ENCODE data around the gene DPPA2.

DPPA2 gene

DNA sequence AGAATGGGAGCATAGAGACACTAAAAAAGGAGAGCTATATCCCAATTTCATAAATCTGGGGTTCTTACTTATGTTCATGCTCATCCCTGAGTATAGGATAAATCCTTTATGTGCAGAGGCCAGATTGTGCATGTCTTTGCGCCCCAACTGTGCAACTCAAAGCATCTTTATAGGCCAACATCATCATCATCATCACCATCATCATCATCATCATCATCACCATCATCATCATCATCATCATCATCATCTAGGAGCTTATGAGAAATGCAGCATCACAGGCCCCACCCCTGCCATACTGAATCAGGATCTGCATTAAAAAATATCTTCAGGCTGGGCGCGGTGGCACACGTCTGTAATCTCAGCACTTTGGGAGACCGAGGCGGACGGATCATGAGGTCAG lies 45.5 kb downstream of the DPPA2 start:
- DNase-seq (ENCODE audit: insufficient read length, low spot score): no peak
- no peak for FAIRE-seq
- TF ChIP-seq POU2F2 (IDR thresholded peaks at IDR 0.05; ENCODE audit: low read depth, low read length) (no peak), POLR2A (IDR thresholded peaks at IDR 0.05; ENCODE audit: low read depth, low read length) (no peak), POLR2AphosphoS5 (IDR thresholded peaks at IDR 0.05; ENCODE audit: low read depth, low read length) (no peak), SPI1 (IDR thresholded peaks at IDR 0.05; ENCODE audit: low read depth, low read length) (no peak), PAX5 (IDR thresholded peaks at IDR 0.05; ENCODE audit: insufficient read depth, low read length, severe bottlenecking) (no peak), TAF1 (IDR thresholded peaks at IDR 0.05; ENCODE audit: low read depth, low read length) (no peak)

DNA sequence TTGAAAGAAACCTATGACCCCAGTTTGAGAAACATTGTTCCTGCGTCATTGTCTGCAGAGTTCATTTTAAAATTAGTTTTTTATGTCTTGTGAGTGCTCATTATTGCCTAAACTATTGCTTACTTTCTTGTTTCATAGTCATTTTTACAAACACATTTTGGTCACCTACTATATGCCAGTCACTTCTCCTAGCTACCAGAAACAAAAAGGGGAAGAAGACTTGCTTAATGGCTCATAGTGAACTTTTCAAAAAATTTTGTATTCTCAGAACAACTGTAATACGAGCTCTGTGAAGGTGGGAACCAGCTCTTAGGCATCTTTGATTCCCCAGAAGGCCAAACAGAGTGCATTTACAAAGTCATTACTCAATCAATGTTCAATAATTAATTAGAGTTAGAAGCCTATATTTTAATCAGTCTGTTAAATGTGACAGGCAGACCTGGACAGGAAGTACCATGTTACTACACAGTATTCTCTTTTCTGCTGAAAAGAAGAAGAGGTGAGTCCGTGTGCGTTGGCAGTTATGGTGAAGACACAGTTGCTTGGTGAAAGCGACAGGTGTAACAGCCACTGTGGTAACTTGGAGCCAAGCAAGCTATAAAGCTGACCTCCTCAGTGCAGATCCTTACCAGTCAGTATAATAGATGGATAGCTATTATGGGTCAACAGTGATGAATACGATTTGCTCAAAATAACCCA lies 46.6 kb downstream of the DPPA2 start:
- TF ChIP-seq POU2F2 (IDR thresholded peaks at IDR 0.05; ENCODE audit: low read depth, low read length) (no peak), POLR2A (IDR thresholded peaks at IDR 0.05; ENCODE audit: low read depth, low read length) (no peak), SPI1 (IDR thresholded peaks at IDR 0.05; ENCODE audit: low read depth, low read length) (no peak), PAX5 (IDR thresholded peaks at IDR 0.05; ENCODE audit: insufficient read depth, low read length, severe bottlenecking) (no peak), POLR2AphosphoS5 (IDR thresholded peaks at IDR 0.05; ENCODE audit: low read depth, low read length) (no peak), TAF1 (IDR thresholded peaks at IDR 0.05; ENCODE audit: low read depth, low read length) (no peak)
- DNase-seq (ENCODE audit: insufficient read length, low spot score): no peak
- no peak for FAIRE-seq

DNA sequence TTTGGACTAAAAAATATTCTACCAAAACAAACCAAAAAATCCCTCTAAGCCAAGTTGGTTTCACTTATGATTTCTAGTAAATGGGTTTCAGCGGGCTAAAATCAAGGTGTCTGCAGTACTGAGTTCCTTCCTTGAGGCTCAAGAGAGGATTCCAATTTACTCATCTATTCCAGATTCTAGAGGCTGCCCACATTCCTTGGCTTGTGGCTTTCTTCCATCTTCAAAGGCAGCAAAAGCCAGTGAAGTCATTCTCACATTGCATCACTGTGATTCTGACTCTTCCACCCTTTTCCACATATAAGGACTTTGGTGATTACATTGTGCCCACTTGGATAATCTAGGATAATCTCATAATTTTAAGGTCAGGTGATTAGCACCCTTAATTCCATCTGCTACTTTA lies 48.1 kb downstream of the DPPA2 start:
- no peak for FAIRE-seq
- no peak for DNase-seq (ENCODE audit: insufficient read length, low spot score)
- no peak for TF ChIP-seq PAX5 (IDR thresholded peaks at IDR 0.05; ENCODE audit: insufficient read depth, low read length, severe bottlenecking)
- TF ChIP-seq POLR2AphosphoS5 (IDR thresholded peaks at IDR 0.05; ENCODE audit: low read depth, low read length): no peak
- TF ChIP-seq POU2F2 (IDR thresholded peaks at IDR 0.05; ENCODE audit: low read depth, low read length): no peak
- no peak for TF ChIP-seq TAF1 (IDR thresholded peaks at IDR 0.05; ENCODE audit: low read depth, low read length)
- no peak for TF ChIP-seq POLR2A (IDR thresholded peaks at IDR 0.05; ENCODE audit: low read depth, low read length)
- TF ChIP-seq SPI1 (IDR thresholded peaks at IDR 0.05; ENCODE audit: low read depth, low read length): no peak

DNA sequence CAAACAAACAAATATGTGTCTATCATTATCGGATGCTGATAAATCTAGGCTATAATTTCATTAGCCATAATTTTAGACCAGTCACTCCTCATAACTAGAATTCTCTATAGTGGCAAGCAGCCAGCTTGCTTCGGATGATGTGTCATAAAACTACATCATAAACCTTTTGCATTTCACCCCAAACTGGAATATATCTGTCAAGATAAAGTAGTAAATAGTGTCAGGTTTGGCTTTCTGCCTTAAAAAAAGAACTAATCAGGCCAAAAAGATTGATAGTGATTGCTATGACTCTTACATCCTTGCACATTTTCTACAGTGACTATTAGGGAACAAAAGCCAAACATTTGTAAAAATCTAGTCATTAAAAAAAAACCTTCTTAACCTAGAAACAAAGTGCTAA lies 51.0 kb downstream of the DPPA2 start:
- DNase-seq (ENCODE audit: insufficient read length, low spot score): no peak
- TF ChIP-seq POU2F2 (IDR thresholded peaks at IDR 0.05; ENCODE audit: low read depth, low read length) (no peak), POLR2AphosphoS5 (IDR thresholded peaks at IDR 0.05; ENCODE audit: low read depth, low read length) (no peak), TAF1 (IDR thresholded peaks at IDR 0.05; ENCODE audit: low read depth, low read length) (no peak), SPI1 (IDR thresholded peaks at IDR 0.05; ENCODE audit: low read depth, low read length) (no peak), POLR2A (IDR thresholded peaks at IDR 0.05; ENCODE audit: low read depth, low read length) (no peak), PAX5 (IDR thresholded peaks at IDR 0.05; ENCODE audit: insufficient read depth, low read length, severe bottlenecking) (no peak)
- no peak for FAIRE-seq

DNA sequence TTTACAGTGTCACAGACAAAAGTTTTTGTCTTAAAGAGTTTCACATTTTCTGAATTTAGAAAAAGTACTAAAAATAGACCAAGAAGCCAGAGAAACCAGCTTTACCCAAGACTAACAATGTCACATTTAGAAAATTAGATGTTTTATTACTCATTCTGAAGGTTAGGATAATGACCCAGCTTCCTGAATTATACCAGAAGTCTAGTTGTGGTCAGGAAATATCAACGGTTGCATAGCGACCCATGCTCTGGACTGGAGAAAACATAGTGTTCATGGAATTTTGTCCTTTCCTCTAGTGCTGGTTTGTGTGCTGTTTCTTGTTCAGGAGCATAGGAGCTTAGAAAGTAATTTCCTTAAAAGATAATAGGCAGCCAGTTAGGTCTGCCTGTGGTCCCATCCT lies 59.0 kb downstream of the DPPA2 start:
- TF ChIP-seq POLR2A (IDR thresholded peaks at IDR 0.05; ENCODE audit: low read depth, low read length) (no peak), POU2F2 (IDR thresholded peaks at IDR 0.05; ENCODE audit: low read depth, low read length) (no peak), TAF1 (IDR thresholded peaks at IDR 0.05; ENCODE audit: low read depth, low read length) (no peak), SPI1 (IDR thresholded peaks at IDR 0.05; ENCODE audit: low read depth, low read length) (no peak), PAX5 (IDR thresholded peaks at IDR 0.05; ENCODE audit: insufficient read depth, low read length, severe bottlenecking) (no peak), POLR2AphosphoS5 (IDR thresholded peaks at IDR 0.05; ENCODE audit: low read depth, low read length) (no peak)
- FAIRE-seq (no peak), DNase-seq (ENCODE audit: insufficient read length, low spot score) (no peak)

DNA sequence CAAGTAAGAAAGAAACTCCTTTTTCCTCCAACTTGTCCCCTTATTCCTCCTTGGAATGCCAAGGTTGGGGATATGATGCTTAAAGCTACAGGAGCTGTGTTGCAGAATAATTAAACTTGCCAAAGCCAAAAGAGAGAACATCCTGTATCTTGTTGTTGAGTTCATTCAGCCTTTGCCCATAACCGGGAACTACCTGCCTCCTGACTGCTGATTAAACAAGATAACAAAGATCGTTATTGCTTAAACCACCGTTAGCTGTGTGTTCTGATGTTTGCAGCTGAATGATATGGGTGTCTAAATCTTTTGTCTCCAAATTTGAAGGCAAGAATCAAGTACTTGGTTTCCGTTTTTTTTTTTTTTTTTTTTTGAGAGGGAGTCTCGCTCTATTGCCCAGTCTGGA lies 61.5 kb downstream of the DPPA2 start:
- FAIRE-seq (no peak), DNase-seq (ENCODE audit: insufficient read length, low spot score) (no peak)
- TF ChIP-seq PAX5 (IDR thresholded peaks at IDR 0.05; ENCODE audit: insufficient read depth, low read length, severe bottlenecking) (no peak), POLR2AphosphoS5 (IDR thresholded peaks at IDR 0.05; ENCODE audit: low read depth, low read length) (no peak), TAF1 (IDR thresholded peaks at IDR 0.05; ENCODE audit: low read depth, low read length) (no peak), POU2F2 (IDR thresholded peaks at IDR 0.05; ENCODE audit: low read depth, low read length) (no peak), POLR2A (IDR thresholded peaks at IDR 0.05; ENCODE audit: low read depth, low read length) (no peak), SPI1 (IDR thresholded peaks at IDR 0.05; ENCODE audit: low read depth, low read length) (no peak)

DNA sequence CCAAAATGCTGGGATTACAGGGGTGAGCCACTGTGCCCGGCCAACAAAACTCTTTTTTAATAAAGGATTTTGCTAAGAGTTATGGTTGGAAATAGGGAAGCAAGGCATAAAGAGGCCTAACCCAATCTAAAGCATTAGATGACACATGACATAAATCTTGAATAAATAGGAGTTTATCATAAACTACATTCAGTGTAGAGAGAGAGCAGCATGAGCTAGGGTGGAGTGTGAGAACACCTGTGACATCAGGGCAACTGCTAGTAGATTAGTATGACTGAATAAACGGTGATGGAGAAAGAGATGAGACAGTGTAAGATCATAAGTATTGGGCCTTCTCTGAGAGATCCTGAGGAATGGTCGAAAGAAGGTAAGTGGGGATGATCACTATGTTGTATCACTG lies 63.7 kb downstream of the DPPA2 start:
- FAIRE-seq: no peak
- TF ChIP-seq POU2F2 (IDR thresholded peaks at IDR 0.05; ENCODE audit: low read depth, low read length) (no peak), SPI1 (IDR thresholded peaks at IDR 0.05; ENCODE audit: low read depth, low read length) (no peak)
- DNase-seq (ENCODE audit: insufficient read length, low spot score): no peak
